Activated CD4-positive, alpha-beta T cell treated with anti-CD3 and anti-CD28 coated beads, Interleukin-2, amount 50 U/mL, for 4 hours (primary cell): ENCODE results near the gene ST6GALNAC6.
A peak's percentile ranks its signal among the peaks of the same experiment; 100 is the strongest.

ENCODE experiments used
- DNase-seq, 2 experiments: peaks; one replicate each; pipeline ENCODE4 v3.0.0-alpha.2; 2020

Gene ST6GALNAC6

DNA sequence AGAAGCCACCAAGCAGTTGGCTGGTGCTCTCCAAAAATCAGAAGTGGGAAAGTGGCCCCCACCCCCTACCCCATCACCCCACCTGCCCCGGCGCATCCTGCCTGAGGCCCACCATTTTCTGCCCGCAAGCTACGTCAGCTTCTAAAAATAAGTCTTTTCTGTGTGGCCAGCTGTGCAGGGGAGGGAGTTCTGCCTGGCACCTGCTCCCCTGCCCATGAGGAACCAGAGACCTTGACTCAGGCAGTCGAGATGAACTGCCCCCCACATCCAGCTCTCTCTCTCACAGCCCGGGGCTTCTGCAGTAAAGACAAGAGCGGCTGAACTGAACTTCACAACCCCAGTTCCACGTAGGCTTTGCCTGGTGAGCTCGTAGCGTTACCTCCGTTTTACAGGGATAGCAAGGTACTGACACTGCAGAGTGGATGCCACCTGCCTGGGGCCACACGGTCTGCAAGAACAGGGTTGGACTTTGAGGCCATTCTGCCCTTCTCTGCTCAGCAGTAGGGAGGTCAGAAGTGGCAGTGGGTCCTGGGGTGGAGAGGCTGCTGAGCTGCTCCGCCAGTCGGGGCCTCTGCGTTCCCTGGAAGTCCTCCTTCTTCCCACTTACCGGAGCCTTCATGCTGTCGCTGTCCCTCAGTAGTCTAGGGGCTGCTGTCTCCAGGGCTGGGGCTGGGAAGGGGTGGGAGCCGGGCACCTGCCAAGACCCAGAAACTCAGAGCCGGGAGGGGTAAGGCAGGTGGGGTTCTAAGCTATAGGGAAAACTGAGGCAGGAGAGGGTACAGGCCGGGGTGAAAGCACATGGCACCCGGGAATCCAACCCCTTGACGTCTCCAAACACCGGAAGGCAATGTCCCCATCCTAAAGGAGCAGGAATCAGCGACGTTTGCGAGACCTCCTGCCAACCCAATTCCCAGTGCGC, 16.7 kb upstream of the ST6GALNAC6 start:
- DNase-seq, result no peak

DNA sequence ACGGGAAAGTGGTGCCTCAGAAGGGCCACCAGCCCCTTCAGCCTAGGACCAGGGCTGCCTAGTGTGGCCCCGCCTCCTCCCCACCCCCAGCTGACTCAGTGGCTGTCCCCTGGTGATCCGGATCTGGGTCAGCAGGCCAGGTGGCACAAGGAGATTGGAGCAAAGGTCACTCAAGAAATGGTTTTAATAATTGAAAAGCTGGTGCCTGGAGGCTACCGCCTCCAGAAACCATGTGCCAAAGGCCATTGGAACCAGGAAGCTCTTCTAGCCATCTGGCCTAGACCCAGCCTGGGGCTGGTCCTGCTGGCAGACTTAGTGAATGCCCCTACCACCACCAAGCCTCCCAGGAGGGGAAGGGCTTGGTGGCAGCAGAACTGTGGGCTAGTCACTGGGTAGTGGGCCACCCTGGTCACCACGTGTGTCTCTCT, 15.9 kb upstream of the ST6GALNAC6 start:
- no peak for DNase-seq

GRCh38 chr9:127913682-127914081, 14.3 kb upstream of the ST6GALNAC6 start:
- DNase-seq, result no peak

DNA sequence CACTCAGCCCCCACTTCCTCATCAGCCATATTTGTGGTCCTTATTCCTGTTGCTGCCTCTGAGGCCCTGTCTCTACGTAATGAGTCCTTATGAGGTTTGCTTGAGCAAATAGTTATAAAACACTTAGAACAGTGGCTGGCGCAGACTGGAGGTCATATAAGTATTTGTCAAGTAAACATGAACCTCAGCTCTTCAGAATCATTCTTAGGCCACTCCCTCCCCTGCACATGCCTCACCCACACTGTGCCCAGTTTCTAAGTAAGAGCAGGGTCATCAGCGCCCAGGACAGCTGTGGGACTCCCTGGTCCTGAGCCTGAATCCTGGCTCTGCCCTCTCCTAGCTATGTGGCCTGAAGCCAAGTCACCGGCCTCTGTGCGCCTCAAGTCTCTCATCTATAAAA, 13.5 kb upstream of the ST6GALNAC6 start:
- no peak for DNase-seq

DNA sequence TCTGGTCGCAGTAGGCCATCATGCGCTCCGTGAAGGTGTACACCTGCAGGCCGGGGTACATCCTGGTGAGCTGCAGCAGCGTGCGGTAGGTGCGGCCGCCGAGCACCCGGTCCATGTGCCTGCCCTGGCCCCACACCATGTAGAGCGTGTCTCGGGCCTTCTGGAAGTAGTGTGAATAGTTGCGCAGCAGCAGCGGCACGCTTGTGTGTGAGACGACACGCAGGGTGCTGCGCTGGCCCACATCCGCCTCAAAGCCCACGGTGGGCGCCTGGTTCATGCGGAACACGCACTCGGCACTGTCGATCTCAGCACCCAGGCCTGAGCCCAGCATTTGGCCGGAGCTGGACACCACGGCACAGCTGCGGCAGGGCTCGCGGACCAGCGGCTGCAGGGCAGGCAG, 12.9 kb upstream of the ST6GALNAC6 start:
- no peak for DNase-seq

DNA sequence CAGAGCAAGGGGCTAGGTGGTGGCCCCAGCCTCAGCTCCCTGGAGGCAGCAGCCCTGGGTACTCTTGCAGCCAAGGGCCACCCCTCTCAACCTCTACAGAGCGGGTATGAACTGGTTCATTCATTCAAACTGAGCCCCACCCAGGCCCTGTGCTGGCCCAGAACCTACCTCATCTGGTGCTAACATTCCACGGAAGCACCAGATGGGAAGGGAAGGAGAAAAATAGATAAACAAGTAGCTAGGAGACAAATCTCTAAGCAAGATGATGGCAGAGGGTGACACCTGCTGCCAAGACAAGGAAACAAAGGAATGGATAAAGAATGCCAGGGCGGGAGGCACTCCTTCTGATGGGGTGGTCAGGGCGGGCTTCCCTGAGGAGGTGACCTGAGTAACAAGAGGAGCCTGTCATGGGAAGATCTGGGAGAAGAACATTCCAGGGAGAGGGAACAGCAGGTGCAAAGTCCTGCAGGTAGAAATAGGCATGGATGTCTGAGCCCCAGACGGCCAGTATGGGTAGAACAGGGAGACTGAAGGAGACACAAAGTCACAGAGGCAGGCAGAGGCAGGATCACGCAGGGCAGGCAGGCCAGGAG, 11.3 kb upstream of the ST6GALNAC6 start:
- DNase-seq, result no peak

- no peak for DNase-seq
These were observed 10.5 kb upstream of the ST6GALNAC6 start for GRCh38 chr9:127909839-127910273.

GRCh38 chr9:127908660-127908926, 9.2 kb upstream of the ST6GALNAC6 start:
- no peak for DNase-seq

GRCh38 chr9:127907867-127908659, 8.7 kb upstream of the ST6GALNAC6 start:
- DNase-seq, result no peak

DNA sequence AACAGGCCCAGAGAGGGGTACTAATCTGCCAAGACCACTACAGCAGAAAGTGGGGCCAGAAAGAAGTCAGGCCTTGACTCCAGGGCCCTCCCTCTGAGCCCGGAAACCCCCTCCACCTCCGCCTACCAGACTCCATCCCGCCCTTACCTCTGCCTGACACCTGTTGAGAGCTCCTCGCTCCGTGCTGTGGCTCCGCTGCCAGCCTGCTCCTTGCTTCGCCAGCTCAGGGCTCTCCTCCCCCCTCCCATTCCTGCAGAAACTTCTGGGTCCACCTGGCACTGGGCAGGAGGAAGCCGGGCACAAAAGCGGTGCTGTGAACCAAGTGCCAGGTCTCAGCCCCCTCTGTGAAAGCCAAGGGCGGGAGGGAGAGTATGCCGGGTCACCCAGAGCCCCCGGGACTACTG, 6.4 kb upstream of the ST6GALNAC6 start:
- peak; percentile 57 to 65 for DNase-seq

DNA sequence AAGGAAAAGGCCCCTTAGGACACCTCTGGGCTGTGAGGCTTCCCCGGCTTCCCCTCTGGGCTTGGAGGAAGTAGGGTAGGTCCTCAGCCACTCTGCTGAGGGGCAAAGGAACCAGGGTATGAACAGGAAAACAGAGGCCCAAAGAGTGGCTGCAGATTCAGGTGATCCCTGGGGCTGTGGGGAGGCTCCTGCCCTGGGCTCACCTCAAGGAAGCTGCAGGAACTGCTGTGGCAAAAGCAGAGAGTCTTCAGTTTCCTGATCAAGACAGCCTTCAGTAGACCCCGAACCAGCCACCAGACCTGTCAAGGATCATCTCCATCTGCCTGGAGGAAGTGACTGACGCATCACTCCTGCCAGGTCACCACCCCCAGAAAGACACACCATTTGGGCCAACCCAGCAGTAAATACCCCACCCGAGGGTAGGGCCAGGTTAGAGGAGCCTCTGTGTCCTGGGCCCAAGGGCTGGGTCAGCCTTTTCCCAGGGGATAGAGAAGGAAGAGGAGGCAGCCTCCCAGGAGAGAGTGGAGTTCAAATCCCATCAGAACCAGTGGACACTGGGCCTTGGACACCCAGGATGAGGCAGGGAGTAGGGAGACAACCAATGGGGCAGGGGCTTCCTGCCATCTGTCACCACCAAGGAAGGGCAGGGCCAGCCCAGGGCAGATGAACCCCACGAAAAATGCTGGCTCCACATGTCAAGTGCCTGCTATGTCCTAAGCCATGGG, 5.8 kb upstream of the ST6GALNAC6 start:
- peak; percentile 51 to 52 for DNase-seq

DNA sequence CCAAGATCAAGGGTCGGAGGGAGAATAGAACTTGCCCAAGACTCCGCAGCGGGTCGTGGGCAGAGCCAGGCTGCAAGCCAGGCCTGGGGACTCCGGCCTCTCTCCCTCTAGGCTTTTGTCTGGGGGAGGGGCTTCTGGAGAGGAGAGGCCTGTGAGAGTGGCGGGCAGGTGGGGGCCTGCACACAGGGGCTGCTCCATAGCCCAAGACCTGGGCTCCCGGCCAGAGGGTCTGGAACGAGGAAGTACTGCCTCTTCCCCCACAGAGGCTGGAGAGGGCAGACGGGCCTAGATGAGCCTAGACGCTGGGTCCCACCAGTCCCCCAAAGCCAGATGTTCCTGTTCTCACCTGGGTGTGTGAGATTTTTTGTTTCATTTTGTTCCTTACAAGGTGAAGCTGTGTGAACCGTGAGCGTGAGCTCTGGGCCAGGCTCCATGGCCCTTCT, 5.2 kb upstream of the ST6GALNAC6 start:
- DNase-seq, result no peak

DNA sequence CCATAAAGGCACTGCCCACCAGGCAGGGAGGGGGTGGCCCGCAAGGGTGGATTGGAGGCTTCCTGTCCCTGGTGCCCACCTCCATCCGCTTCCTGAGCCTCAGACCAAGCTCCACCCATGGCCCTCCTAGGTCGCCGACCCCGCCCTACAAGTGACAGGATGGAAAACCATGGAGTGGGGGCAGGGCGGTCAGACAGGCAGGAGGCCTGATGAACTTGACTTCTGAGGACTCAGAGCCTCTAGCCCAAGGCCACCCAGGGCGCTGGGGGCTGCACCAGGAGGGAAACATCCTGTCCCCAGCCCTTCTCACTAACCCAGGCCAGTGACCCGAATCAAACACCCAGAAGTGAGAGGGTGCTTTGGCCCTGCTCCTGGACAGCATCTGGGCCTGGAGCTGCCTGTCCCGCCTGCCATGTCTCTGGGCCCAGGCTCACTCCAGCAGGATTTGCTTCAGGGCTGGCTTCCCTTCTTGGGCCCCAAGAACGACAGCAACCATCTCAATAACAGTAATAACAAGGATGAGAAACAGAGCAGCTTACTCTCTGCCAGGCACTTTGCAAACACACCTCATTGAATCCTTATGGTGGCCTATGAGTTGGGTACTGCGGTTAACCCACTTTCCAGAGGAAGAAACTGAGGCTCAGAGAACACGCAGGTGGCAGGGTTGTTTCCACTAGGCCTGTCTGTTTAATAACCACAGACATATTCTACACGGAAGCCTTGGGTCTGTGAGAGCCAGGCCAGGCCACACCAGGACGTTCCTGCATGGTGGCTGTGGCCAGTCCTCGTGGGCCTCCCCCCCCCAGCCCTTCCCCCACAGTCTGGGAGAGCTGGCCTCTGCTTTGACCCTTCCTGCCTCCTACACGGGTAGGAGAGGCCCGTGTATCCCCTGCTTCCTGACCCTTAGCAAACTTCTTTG, 4.4 kb upstream of the ST6GALNAC6 start:
- DNase-seq, result peak; percentile 42 to 43

GRCh38 chr9:127898433-127899127, 823 bp downstream of the ST6GALNAC6 start:
- no peak for DNase-seq

DNA sequence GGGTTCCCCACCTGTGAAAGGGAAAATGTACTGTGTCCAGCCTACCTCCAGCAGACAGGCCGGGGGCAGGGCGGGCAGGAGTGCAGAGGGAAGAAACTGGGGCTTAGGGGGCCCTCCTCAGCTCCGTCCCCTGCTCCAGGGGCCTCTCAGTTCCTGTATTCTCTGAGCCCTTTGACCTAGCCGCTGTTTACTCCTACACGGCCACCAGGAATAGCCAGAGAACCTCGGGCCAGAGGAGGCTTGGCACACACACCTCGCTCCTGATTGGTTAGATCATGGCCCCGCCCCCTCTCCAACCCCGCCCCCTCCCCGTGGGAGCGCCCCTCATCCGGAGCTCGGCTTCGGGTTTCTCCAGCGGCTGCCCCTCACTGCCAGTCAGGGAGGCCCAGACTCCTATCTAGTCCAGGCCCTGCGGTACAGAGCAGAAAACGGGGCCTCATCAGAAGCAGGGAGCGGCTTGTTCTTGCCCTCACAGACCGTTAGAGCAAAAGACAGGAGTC, 2.2 kb downstream of the ST6GALNAC6 start:
- no peak for DNase-seq

DNA sequence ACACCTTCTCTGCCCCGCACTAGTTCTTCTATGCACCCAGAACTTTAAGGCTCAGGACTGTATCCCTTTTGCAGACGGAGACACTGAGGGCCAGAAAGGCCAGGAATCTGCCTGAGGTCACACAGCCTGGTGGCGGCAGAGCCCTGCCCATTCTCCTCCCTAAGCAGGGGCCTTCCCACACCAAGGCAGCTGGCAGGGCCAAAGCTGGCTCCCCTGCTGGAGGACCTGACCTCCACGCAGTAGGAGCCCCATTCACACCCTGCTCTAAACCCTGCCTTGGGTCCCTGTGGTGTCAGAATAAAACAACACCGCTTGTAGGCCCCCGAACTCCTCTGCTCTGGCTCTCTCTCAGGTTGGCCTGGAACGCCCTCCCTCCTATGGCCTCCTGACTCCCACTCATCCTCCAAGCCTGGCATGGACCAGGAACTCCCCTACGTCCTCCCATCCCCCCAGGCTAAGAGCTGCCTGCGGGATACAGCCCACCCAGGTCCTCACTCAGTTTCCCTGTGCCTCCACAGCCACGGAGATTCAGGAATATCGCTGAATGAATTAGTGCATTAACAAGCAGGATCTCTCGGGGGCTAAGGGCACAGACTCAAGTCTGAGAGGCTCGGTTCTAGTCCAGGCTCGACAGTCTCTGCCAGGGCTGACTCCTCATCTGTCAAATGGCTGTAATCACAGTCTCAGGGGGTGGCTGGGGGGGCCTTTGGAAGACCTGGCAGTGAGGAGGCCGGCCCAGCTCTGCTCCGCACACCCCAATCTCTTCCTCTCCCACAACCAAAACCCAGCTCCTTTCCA, 2.8 kb downstream of the ST6GALNAC6 start:
- no peak for DNase-seq

DNA sequence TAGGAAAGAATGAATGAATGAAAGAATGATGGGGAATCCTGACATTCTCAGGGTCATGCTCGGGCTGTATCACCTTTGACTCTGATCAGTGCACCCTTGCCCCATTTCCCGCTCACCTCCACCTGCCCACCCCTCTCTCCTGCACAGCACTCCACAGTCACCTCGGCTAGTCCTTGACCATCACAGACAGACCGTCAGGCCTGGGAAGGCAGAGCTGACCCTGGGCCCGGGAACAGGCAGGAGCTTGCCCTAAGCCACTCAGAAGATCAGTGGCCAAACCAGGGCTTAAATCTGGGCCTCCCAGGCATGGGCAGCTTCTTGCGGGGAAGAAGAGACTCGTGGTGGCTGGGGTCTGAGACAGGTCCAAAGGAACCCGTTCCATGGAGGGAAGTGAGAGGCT, 3.6 kb downstream of the ST6GALNAC6 start:
- DNase-seq, result no peak

GRCh38 chr9:127893392-127893791, 6.0 kb downstream of the ST6GALNAC6 start:
- DNase-seq, result no peak

DNA sequence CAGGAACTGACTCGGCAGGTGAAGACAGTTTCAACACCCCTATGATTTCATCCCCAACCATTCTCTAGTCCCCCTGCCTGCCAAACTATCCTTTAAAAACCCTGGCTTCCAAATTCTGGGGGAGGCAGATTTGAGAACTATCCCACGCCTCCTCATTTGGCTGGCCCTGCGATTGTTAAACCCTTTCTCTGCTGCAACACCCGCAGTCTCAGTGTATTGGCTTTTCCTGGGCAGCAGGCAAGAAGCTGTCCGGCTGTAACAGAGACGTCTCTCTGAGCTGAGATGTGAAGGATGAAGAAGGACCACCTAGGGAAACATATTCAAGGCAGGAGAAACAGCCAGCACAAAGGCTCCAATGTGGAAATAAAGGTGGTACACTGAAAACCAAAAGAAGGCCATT, 6.6 kb downstream of the ST6GALNAC6 start:
- no peak for DNase-seq

DNA sequence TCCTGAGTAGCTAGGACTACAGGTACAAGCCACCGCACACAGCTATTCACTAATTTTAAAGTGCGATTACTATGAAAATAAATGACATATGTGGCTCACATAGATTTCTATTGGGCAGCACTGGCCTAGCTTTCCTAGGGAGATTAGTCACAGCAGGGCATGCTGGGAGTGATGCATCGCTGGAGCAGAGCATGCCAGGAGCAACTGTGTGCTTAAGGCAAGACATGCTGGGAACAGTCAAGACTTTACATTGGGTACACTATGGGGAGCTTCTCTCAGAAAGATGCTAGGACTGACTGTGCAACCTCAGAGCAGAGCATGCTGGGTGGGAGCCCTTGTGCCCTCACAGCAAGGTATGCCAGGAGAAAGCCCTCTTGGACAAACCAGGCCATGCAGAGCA, 9.3 kb downstream of the ST6GALNAC6 start:
- no peak for DNase-seq
